Activated CD8-positive, alpha-beta memory T cell treated with anti-CD3 and anti-CD28 coated beads for 36 hours (primary cell): ENCODE results near the gene RRP15. TPM values are rescaled to one million over a fixed set of nuclear protein-coding genes. Genes with fewer than 3 reads are reported as not detected.

ENCODE experiments used
- CTCF ChIA-PET: fragments of 350-600 bp; sonication (Branson Sonifier 250); formaldehyde crosslinking; loops from one replicate; lab custom pipeline; 2021; ENCODE audit warnings: antibody characterized with exemption; lab: Charles Lee
- POLR2A ChIA-PET: fragments of 350-600 bp; sonication (Branson Sonifier 250); formaldehyde crosslinking; loops from one replicate; lab custom pipeline; 2021; ENCODE audit warnings: antibody characterized with exemption; lab: Charles Lee
- total RNA-seq, 2 experiments: library from RNA; stranded (reverse); gene quantifications; one replicate each; pipeline ENCODE4 v1.2.3, GENCODE V29; 2021

The RRP15 gene
- total RNA-seq, 2 experiments from 2014 or later, result 40.3 to 44.4 TPM

- CTCF ChIA-PET, result no interaction called here
- POLR2A ChIA-PET, result no interaction called here
Observed at GRCh38 chr1:218351391-218352074, 66.4 kb downstream of the RRP15 start.

- POLR2A ChIA-PET, result no interaction called here
- CTCF ChIA-PET, result no interaction called here
Observed at GRCh38 chr1:218352075-218352438, 67.0 kb downstream of the RRP15 start.

- ChIA-PET POLR2A (no interaction called here), CTCF (interaction anchor here (1.2 kb wide), 1 partner anchor 50 kb away, joined by 3 read pairs; no protein-coding TSS in a partner anchor)
Observed at GRCh38 chr1:218353656-218354055, 68.6 kb downstream of the RRP15 start.

DNA sequence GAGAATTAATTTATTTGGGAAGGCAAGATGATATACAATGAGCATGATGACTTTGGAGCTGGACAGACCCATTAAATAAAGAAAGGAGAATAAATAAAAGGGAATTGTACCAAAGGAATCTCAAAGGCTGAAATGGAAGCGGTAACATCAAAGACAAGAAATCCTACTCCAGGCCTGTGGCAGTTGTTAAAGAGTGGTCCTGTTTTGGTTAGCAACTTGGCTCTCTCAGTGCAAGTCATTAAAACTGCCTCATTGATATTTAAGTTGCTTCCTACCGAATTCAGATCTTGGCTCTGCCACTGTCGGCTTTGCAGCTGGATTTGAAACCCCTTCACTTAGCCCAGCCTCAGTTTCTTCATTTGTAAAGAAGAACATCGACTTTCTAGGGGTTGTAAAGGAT is 70.2 kb downstream of the RRP15 start:
- ChIA-PET POLR2A (no interaction called here), CTCF (no interaction called here)

- ChIA-PET POLR2A (no interaction called here), CTCF (interaction anchor here (0.7 to 1.2 kb wide), 2 partner anchors 16 to 1453 kb away, joined by 3 to 4 read pairs; no protein-coding TSS in a partner anchor)
Observed at GRCh38 chr1:218357211-218357892, 72.3 kb downstream of the RRP15 start.

DNA sequence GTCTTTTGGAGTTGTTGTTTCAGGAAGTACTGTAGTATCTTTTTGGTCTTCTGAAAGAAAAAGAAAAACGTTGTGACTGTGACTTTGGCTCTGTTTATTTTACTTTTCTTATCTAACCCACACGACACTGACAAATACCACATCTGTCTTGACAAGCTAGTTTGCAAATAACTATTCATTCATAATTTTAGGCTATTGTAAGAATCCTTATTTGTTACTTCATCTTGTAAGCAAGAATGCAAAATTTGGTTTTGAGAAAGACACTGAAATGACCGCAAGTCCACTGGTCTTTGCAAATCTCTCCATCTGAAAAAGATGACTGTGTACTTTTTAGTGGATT is 72.8 kb downstream of the RRP15 start:
- CTCF ChIA-PET, result interaction anchor here (1.2 kb wide), 1 partner anchor 15 kb away, joined by 3 read pairs; no protein-coding TSS in a partner anchor

GRCh38 chr1:218361298-218362065 is 76.4 kb downstream of the RRP15 start:
- ChIA-PET CTCF (no interaction called here), POLR2A (no interaction called here)

More for the DNA sequence above, 72.8 kb downstream of the RRP15 start:
- POLR2A ChIA-PET, result no interaction called here

DNA sequence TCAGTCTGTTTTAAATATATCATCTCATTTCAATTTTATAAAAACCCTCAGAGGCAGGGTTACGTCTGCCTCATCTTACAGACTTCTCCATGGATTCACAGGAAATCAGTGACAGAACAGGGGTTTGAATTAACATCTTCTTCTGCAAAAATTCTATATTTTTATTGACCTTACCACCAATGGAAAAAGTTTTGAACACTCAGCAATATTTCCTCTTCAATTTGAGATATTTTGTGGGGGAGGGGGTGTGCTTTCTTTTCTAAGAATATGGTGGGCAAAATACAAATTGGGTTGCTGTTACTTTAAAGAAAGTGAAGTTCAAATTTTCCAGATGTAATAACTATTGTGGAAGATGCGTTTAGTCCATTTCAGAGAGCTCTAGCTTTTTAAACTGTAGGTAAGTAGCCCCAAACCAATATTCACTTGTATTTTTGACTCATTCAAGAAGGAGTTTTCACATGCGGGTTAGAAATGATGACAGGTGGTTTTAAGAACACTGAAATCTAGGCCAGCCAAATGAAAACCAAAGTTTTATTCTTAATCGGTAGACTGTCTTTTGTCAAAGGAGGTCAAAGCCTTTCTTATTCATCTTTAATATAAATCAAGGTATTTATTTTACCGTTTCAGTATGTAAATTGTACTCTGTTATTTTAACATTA is 77.5 kb downstream of the RRP15 start:
- POLR2A ChIA-PET, result no interaction called here

DNA sequence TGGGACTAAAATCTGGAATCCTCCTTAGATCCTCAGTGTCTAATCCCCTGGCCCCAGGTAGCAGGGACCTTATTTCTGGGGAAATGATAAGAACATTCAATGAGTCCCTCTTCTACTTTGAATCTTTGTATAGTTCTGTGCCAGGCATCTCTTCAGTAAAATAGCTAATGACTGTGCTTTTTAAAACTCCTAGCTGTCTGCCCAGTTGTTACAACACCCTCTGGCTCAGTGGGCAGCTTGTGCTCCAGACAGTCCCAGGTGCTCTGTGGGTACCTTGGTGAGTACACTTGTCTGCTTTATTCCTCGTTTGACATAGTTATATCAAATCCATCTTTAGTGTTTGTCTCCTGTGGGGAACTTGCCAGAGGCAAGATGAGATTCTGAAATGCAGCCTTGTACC is 78.0 kb downstream of the RRP15 start:
- POLR2A ChIA-PET, result no interaction called here
- CTCF ChIA-PET, result interaction anchor here (1.0 to 1.3 kb wide), 2 partner anchors 10 to 33 kb away, joined by 3 read pairs; no protein-coding TSS in a partner anchor

More for the DNA sequence above, 77.5 kb downstream of the RRP15 start:
- CTCF ChIA-PET, result no interaction called here

GRCh38 chr1:218364028-218364710 is 79.1 kb downstream of the RRP15 start:
- POLR2A ChIA-PET, result no interaction called here
- CTCF ChIA-PET, result interaction anchor here (1.0 to 1.3 kb wide), 2 partner anchors 9 to 34 kb away, joined by 3 read pairs; no protein-coding TSS in a partner anchor

- ChIA-PET CTCF (no interaction called here), POLR2A (no interaction called here)
Observed at GRCh38 chr1:218365226-218365999, 80.3 kb downstream of the RRP15 start.

GRCh38 chr1:218366322-218367052 is 81.4 kb downstream of the RRP15 start:
- ChIA-PET POLR2A (no interaction called here), CTCF (no interaction called here)

DNA sequence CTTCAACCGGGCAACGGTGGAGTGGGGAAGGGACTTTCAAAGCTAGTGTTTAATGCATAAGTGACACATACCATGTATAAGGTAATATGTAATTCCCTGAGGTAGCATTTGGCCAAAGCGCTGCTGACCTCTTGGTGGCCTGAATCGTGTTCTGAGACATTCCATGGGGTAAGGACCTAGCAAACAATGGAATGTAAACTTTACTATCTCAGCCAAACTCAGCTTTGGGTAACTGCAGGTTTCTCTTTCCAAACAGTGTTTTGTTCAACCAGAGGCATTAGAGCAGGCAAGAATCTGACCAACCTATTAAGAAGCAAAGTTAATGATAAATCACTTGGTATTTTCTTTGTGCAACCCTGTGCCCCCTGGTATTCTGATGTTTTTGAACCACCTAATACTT is 82.0 kb downstream of the RRP15 start:
- ChIA-PET CTCF (no interaction called here), POLR2A (no interaction called here)

- CTCF ChIA-PET, result no interaction called here
- POLR2A ChIA-PET, result no interaction called here
Observed at GRCh38 chr1:218368686-218369085, 83.6 kb downstream of the RRP15 start.

DNA sequence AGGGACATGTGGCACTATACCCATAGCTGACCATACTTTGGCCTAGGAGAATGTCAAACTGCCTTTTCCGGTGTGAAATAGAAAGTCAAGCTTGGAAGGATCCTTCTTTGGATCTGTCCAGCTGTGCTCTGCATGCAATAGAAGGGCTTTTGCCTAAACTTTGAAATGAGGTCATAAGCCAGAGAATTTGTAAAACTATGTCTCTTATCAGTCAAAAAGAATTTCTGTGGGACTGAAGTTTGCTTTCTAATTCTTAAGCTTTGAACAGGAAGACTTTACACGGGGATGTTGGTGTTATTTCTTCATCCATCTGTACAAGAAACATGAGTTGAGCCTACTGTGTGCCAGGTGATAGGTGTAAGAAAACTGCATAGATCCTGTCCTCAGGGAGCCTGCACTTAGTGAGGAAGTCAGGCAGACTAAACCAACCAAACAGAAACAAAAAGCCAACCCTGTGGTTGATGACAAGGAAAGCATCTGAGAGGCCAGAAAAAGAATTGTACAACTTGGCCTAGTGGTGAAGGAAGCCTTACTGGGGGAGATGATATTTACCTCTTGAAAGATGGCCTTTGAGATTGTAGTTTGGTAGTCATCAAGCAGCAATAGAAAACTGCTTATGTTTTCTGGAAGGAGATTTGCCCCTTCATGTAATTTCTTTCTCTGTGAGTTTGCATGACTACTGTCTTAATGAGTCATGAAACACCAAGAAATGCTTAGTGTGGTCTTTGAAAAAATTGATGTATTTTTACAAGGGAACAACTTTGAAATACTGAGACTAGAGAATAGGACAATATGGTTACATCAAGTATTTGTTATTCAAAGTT is 84.8 kb downstream of the RRP15 start:
- CTCF ChIA-PET, result no interaction called here
- POLR2A ChIA-PET, result interaction anchor here (0.5 kb wide), 1 partner anchor 1502 kb away, joined by 3 read pairs; no protein-coding TSS in a partner anchor

- POLR2A ChIA-PET, result no interaction called here
Observed at GRCh38 chr1:218371927-218372672, 87.0 kb downstream of the RRP15 start.

More at GRCh38 chr1:218371927-218372672, 87.0 kb downstream of the RRP15 start:
- CTCF ChIA-PET, result interaction anchor here (1.5 kb wide), 1 partner anchor 8 kb away, joined by 3 read pairs; no protein-coding TSS in a partner anchor
